Natural killer cell (primary cell): ENCODE data around the gene MAPK12. TPM values are rescaled to one million over a fixed set of nuclear protein-coding genes. Genes with fewer than 3 reads are reported as not detected.

Source experiments
- ATAC-seq, 3 donors: fragments of 150-1000 bp in 2 of 3; fragments of 200-7000 bp in 1 of 3; cut with Tn5 transposase; 1 replicate in 1 of 3; 2 replicates in 2 of 3; pipeline ENCODE4 v1.10.0; 2021; ENCODE audit warnings: mild to moderate bottlenecking in 2 of 3, moderate library complexity in 2 of 3
- DNase-seq, 2 donors: peaks; one replicate each; pipeline versions ENCODE4 v3.0.0 to v3.0.0-alpha.2; 2013 to 2021; ENCODE audit warnings: mixed read lengths in 1 of 2
- H3K27ac ChIP-seq: one replicate; pipeline ENCODE4 v1.5.1; 2013; ENCODE audit warnings: mild to moderate bottlenecking, low read length
- H3K27me3 ChIP-seq: one replicate; pipeline ENCODE4 v1.6.1; 2013; ENCODE audit warnings: low read length; ENCODE audit not compliant: control insufficient read depth, insufficient read depth
- H3K36me3 ChIP-seq: one replicate; pipeline ENCODE4 v1.6.1; 2013; ENCODE audit warnings: low read length; ENCODE audit not compliant: control insufficient read depth, insufficient read depth
- H3K4me1 ChIP-seq: one replicate; pipeline ENCODE4 v1.6.1; 2013; ENCODE audit warnings: low read length; ENCODE audit not compliant: control insufficient read depth, insufficient read depth
- H3K4me3 ChIP-seq: one replicate; pipeline ENCODE4 v1.5.1; 2013; ENCODE audit warnings: low read length
- H3K9me3 ChIP-seq: one replicate; pipeline ENCODE4 v1.6.1; 2013; ENCODE audit warnings: low read length; ENCODE audit not compliant: control insufficient read depth, insufficient read depth
- H3K27ac Mint-ChIP-seq, 2 donors: one replicate each; pipeline ENCODE4 v1.8.0; 2022; ENCODE audit warnings: mild to moderate bottlenecking in 2 of 2, mixed read lengths in 2 of 2, moderate library complexity in 1 of 2
- H3K27me3 Mint-ChIP-seq, 2 donors: one replicate each; pipeline ENCODE4 v1.8.0; 2022; ENCODE audit warnings: low read depth in 2 of 2, mixed read lengths in 2 of 2
- H3K36me3 Mint-ChIP-seq: one replicate; pipeline ENCODE4 v1.8.0; 2022; ENCODE audit warnings: mixed read lengths
- H3K4me1 Mint-ChIP-seq, 2 donors: one replicate each; pipeline ENCODE4 v1.8.0; 2022; ENCODE audit warnings: mixed read lengths in 2 of 2
- H3K4me3 Mint-ChIP-seq: one replicate; pipeline ENCODE4 v1.8.0; 2022; ENCODE audit warnings: mild to moderate bottlenecking, moderate library complexity, mixed read lengths
- H3K9me3 Mint-ChIP-seq, 2 donors: one replicate each; pipeline ENCODE4 v1.8.0; 2022; ENCODE audit warnings: mixed read lengths in 2 of 2
- WGBS: methylation state at CpG from one replicate; pipeline ENCODE4 v1.1.7; 2013; ENCODE audit warnings: missing lambda C conversion rate; ENCODE audit not compliant: insufficient coverage; 5-methylcytosine and 5-hydroxymethylcytosine counted together
- intact Hi-C: fragments of 100-400 bp; cut with micrococcal nuclease; formaldehyde crosslinking; loops from one replicate; pipeline ENCODE4 v1.14.2; 2022
- total RNA-seq, 4 donors: library from RNA; stranded (reverse); fragments of 120-200 nt in 1 of 4; gene quantifications; one replicate each; pipeline versions ENCODE4 v1.2.3 to v1.2.4, GENCODE V29; 2013 to 2022
- TF ChIP-seq, protein P1 (sequence below): fragments of 200-600 bp; IDR thresholded peaks from one replicate; pipeline ENCODE4 v1.8.0; 2022; ENCODE audit warnings: antibody characterized with exemption

The MAPK12 gene
- total RNA-seq, 3 donors from 2014 or later (not counting 1 experiment from before 2014, with no cell fraction given): 2.2 to 2.5 (median 2.4) TPM

GRCh38 chr22:50307890-50308596 is 46.6 kb upstream of the MAPK12 start:
- Histone ChIP-seq H3K27me3 (peaks cover 15% of the 10 kb centered on the region), H3K27ac (no peak overlapping the region), H3K4me3 (peak overlapping the region; percentile 10), H3K36me3 (no peaks in the 10 kb centered on the region), H3K4me1 (peaks cover 56% of the 10 kb centered on the region), H3K9me3 (no peaks in the 10 kb centered on the region)
- no peaks in the 10 kb centered on the region for H3K36me3 Mint-ChIP-seq
- ATAC-seq (no peak), DNase-seq (no peak)
- peaks cover 6 to 23% of the 10 kb centered on the region in 2 donors for H3K27me3 Mint-ChIP-seq
- H3K4me1 Mint-ChIP-seq: peaks cover 0 to 9% of the 10 kb centered on the region in 2 donors
- TF ChIP-seq, protein P1, sequence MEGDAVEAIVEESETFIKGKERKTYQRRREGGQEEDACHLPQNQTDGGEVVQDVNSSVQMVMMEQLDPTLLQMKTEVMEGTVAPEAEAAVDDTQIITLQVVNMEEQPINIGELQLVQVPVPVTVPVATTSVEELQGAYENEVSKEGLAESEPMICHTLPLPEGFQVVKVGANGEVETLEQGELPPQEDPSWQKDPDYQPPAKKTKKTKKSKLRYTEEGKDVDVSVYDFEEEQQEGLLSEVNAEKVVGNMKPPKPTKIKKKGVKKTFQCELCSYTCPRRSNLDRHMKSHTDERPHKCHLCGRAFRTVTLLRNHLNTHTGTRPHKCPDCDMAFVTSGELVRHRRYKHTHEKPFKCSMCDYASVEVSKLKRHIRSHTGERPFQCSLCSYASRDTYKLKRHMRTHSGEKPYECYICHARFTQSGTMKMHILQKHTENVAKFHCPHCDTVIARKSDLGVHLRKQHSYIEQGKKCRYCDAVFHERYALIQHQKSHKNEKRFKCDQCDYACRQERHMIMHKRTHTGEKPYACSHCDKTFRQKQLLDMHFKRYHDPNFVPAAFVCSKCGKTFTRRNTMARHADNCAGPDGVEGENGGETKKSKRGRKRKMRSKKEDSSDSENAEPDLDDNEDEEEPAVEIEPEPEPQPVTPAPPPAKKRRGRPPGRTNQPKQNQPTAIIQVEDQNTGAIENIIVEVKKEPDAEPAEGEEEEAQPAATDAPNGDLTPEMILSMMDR: no peak
- WGBS: 39% methylated on average over 19 of the region's 19 CpGs
- H3K27ac Mint-ChIP-seq: no peak overlapping the region
- H3K4me3 Mint-ChIP-seq: peak overlapping the region; percentile 13
- H3K9me3 Mint-ChIP-seq: no peaks in the 10 kb centered on the region
- intact Hi-C loops: no loop called here

GRCh38 chr22:50306753-50307749 is 45.6 kb upstream of the MAPK12 start, which contains the start of gene PLXNB2:
Gene PLXNB2, minus strand, starts transcription at chr22:50307646. Its CDS starts 17,062 bp downstream, at chr22:50290584.
- peak within 1 kb of the TSS; percentile 29 for H3K4me3 ChIP-seq
- no peaks in the 10 kb centered on the region for H3K9me3 Mint-ChIP-seq
- H3K27ac Mint-ChIP-seq: no peak within 1 kb of the TSS
- H3K4me1 Mint-ChIP-seq: peaks cover 0 to 9% of the 10 kb centered on the region in 2 donors
- H3K27me3 Mint-ChIP-seq: peaks cover 6 to 23% of the 10 kb centered on the region in 2 donors
- WGBS: 1% methylated on average over 104 of the region's 105 CpGs
- H3K27ac ChIP-seq: no peak within 1 kb of the TSS
- H3K36me3 ChIP-seq: no peaks in the 10 kb centered on the region
- H3K36me3 Mint-ChIP-seq: no peaks in the 10 kb centered on the region
- DNase-seq (peak in 1 of 2 donors; percentile 55), ATAC-seq (peak in 2 of 3 donors; percentile 51 to 62)
- peaks cover 15% of the 10 kb centered on the region for H3K27me3 ChIP-seq
- H3K4me1 ChIP-seq: peaks cover 63% of the 10 kb centered on the region
- TF ChIP-seq, protein P1: no peak
- intact Hi-C loops: no loop called here
- no peaks in the 10 kb centered on the region for H3K9me3 ChIP-seq
- H3K4me3 Mint-ChIP-seq: peak within 1 kb of the TSS; percentile 13

DNA sequence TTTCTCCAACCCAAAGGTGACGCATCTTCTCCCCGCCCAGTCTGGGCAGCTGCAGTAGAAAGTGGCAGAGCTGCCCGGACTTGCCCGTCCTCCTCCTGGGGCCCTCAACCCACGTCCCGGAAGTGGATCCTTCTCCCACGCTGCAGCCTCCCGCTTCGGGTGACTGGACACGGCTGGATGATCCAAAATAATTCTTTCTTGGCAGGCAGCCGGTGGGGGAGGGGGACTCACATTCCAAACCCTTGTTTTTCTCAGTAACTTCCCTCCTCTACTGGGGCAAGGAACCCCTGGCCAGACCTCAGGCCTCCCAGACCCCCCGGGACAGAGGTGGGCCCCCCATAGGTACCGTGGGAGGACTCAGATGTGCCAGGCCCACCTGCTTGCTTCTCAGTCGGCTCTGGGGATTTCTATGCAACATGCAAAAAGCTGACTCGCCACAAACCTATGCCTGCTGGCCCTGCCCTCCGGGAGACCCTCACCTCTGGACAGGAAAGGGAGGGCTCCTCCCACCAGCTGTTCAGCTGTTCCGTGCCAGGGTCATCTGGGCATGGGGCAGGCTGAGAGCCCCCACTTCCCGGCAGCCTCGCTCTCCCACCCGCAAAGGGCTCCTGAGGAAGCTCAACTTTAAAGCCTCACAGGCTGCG is 44.6 kb upstream of the MAPK12 start:
- H3K4me3 Mint-ChIP-seq: peak overlapping the region; percentile 37
- H3K4me3 ChIP-seq: peak overlapping the region; percentile 26

More for the DNA sequence above, 44.6 kb upstream of the MAPK12 start:
- Histone ChIP-seq H3K27ac (no peak overlapping the region), H3K4me1 (peaks cover 73% of the 10 kb centered on the region), H3K27me3 (peaks cover 15% of the 10 kb centered on the region), H3K9me3 (no peaks in the 10 kb centered on the region), H3K36me3 (no peaks in the 10 kb centered on the region)
- 18% methylated on average over 21 of the region's 21 CpGs for WGBS
- intact Hi-C loops: no loop called here
- H3K36me3 Mint-ChIP-seq: no peaks in the 10 kb centered on the region
- H3K27ac Mint-ChIP-seq: peak overlapping the region in 1 of 2 donors; percentile 36
- peak in 1 of 3 donors; percentile 13 for ATAC-seq
- peaks cover 0 to 9% of the 10 kb centered on the region in 2 donors for H3K4me1 Mint-ChIP-seq
- TF ChIP-seq, protein P1: no peak
- peaks cover 6 to 23% of the 10 kb centered on the region in 2 donors for H3K27me3 Mint-ChIP-seq
- DNase-seq: no peak
- H3K9me3 Mint-ChIP-seq: no peaks in the 10 kb centered on the region
